Skeletal muscle cell (primary cell): ENCODE data around the gene NDC80.
A peak's percentile ranks its signal among the peaks of the same experiment; 100 is the strongest.
"Not testable (repeated sequence)": the region's sequence is repeated elsewhere in the genome, so short reads cannot be mapped to it uniquely, and the experiment has no call there.

ENCODE experiments used
- DNase-seq: peaks from one replicate; pipeline ENCODE4 v3.0.0-alpha.2; 2010; ENCODE audit warnings: low read depth
- H3K4me3 ChIP-seq: 2 replicates; pipeline ENCODE4 v1.5.1; 2011; ENCODE audit warnings: low read depth, mild to moderate bottlenecking, control low read depth, low read length, moderate library complexity

Gene NDC80

DNA sequence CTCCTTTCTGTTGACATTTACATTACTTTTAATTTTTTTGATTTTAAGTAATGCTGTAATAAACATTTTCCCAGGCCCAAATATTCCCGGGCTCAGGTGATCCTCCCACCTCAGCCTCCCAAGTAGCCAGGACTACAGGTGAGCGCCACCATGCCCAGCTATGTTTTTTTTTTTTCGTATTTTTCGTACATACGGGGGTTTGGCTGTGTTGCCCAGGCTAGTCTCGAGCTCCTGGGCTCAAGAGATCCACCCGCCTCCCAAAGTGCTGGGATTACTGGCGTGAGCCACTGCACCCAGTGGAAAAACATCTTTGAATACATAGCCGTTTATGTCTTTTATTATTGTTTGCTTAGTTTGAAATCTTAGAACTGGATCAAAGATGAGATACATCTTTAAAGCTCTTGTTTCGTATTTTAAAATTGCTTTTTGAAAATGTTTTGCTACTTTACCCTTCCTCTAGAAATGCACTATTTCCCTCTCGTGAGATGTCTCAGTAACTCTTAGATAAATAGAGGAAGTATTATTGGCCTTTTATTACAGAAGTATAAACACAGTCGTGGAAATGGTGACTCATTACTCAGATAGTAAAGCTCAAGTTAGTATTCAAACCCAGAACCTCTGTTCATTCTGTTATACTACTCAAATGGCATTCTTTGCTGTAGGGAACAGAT lies 86.6 kb downstream of the NDC80 start:
- H3K4me3 ChIP-seq: peak overlapping the region; percentile 91
- peak; percentile 30 for DNase-seq

DNA sequence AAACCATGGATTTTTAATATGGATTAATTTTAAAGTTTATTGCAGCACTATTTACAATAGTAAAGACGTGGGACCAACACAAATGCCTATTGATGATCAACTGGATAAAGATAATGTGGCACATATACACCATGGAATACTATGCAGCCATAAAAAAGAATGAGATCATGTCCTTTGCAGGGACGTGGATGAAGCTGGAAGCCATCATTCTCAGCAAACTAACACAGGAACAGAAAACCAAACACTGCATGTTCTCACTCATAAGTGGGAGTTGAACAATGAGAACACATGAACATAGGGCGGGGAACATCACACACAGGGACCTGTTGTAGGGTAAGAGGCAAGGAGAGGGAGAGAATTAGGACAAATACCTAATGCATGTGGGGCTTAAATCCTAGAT lies 89.5 kb downstream of the NDC80 start:
- not testable (repeated sequence) for H3K4me3 ChIP-seq, DNase-seq

DNA sequence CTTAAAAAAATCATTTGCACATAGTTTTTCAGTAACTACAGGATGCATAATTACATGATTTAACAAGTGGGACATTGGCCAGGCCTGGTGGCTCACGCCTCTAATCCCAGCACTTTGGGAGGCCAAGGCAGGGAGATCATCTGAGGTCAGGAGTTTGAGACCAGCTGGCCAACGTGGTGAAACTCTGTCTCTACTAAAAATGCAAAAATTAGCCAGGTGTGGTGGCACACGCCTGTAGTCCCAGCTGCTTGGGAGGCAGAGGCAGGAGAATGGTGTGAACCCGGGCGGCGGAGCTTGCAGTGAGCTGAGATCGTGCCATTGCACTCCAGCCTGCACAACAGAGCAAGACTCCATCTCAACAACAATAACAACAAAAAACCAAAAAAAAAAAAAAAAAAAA lies 90.9 kb downstream of the NDC80 start:
- H3K4me3 ChIP-seq, DNase-seq: not testable (repeated sequence)

DNA sequence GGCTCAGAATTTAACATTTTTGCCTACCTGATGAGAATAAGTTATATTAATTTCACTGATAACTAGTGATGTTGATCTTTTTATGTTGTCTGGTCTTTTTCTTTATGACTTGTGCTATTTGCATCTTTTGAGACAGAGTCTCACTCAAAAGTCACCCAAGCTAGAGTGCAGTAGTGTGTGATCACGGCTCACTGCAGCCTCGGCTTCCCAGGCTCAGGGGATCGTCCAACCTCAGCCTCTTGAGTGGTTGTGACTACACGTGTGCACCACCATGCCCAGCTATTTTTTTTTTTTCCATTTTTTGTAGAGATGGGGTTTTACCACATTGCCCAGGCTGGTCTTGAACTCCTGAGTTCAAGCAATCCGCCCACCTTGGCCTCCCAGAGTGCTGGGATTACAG lies 91.6 kb downstream of the NDC80 start:
- DNase-seq: no peak
- no peak overlapping the region for H3K4me3 ChIP-seq
